NOMO-1 (cell line): ENCODE results near the gene TGM5.
"Not testable (repeated sequence)": the region's sequence is repeated elsewhere in the genome, so short reads cannot be mapped to it uniquely, and the experiment has no call there.

Experiments used
- DNase-seq, 2 experiments: peaks; one replicate each; lab custom pipeline; 2025; ENCODE audit not compliant: unreplicated experiment in 2 of 2; lab: John Stamatoyannopoulos, UW

Gene TGM5, protein sequence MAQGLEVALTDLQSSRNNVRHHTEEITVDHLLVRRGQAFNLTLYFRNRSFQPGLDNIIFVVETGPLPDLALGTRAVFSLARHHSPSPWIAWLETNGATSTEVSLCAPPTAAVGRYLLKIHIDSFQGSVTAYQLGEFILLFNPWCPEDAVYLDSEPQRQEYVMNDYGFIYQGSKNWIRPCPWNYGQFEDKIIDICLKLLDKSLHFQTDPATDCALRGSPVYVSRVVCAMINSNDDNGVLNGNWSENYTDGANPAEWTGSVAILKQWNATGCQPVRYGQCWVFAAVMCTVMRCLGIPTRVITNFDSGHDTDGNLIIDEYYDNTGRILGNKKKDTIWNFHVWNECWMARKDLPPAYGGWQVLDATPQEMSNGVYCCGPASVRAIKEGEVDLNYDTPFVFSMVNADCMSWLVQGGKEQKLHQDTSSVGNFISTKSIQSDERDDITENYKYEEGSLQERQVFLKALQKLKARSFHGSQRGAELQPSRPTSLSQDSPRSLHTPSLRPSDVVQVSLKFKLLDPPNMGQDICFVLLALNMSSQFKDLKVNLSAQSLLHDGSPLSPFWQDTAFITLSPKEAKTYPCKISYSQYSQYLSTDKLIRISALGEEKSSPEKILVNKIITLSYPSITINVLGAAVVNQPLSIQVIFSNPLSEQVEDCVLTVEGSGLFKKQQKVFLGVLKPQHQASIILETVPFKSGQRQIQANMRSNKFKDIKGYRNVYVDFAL

DNA sequence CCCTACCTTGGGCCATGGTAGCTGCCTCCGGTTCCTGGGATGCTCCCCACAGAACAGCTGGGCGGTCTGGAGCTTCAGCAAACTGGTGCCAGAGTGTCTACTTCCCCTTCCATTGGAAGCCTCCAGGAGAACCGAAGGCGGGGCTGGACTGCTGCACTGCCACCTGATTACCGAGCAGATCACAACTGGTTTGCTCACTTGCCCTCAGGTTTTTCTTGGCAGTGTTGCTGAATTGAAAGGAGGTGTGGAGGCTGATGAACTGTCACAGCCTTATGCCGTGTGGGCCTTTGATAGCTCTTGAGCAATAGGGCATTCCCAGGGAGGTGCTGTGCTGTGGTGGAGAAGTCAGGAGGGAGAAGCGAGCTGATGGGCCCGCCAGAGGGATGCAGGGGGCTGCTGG lies at the start of gene TGM5:
Gene TGM5, minus strand, starts transcription at position 95 of the 400 bp plus-strand sequence. Its CDS starts 79 bp downstream, at position 16.
- DNase-seq: no peak

DNA sequence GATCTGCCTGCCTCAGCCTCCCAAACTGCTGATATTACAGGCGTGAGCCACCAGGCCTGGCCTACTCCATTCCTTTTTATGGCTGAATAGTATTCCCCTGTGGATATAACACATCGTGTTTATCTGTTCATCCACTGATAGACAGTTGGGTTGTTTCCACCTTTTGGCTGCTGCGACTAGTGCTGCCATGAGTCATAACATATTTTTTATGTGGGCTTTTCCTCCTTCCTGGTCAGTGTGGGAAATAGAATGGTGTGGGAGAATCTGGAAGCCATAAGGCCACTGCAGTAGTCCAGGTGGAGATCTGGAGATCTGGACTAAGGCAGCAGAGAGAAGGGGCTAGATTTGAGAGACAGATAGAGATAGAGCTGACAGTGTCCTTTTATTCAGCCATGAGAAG lies 47.4 kb upstream of the TGM5 start:
- DNase-seq: no peak

DNA sequence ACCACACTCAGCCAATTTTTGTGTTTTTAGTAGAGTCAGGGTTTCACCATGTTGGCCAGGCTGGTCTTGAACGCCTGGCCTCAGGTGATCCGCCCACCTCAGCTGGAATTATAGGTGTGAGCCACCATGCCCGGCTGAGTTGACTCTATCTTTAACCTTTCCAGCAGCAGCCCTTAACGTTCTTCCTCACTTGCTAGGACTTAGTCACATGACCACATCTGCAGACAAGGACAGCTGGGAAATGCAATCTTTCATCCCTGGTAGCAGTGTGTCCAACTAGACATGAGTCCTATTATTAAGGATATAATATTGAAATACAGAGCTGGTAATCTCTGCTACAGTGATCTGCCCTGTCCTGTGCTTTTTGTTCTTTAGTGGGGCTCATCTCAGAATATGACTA lies 45.6 kb upstream of the TGM5 start:
- no peak for DNase-seq

DNA sequence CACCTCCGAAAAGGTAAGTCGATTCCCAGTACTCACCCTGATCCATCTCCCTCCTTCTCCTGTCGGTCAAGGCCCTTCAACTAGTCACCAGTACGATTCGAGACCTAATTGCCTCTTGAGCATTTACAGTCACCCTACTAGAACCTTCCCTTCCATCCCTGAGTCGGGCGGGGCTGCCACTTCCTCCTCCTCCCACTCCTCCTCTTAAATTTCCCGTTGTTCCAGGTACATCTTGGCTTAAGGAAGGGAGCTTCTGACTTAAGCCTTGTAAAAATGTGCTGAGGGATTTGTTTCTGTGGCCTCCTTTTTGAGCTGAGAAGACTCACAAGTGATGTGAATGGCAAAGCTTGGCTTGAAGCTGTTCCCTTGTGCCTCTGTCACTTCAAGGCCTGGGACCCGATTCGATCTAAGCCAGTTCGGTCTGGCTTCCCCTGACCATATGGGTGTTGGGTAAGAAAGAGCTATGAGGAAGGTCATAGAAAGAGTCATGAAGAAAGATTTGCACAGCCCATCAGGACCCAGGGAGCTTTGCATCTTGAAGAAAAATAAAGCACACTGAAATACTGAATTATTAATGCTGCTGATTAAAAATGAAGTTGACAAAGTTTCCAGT lies 35.6 kb upstream of the TGM5 start, which contains the start of gene TGM7:
Gene TGM7, minus strand, starts transcription at position 51 of the 613 bp plus-strand sequence.
- DNase-seq: no peak

DNA sequence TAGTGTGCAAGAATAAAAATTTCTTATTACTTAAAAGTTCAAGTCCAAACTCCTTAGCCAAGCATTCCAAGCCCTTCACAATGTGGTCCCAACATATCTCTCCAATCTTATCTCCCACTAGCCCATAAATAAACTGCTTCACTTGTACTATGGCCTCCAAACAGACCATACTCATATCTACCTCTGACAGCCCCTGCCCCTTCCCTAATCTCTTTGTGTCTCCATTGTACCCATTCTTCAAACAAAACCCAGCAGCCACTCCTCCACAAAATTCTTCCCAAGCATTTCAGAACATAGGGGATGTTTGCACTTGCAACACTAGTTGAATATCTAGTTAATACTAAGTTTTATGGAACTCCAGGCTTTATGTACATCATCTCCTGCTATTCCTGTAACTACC lies 33.2 kb upstream of the TGM5 start:
- no peak for DNase-seq

DNA sequence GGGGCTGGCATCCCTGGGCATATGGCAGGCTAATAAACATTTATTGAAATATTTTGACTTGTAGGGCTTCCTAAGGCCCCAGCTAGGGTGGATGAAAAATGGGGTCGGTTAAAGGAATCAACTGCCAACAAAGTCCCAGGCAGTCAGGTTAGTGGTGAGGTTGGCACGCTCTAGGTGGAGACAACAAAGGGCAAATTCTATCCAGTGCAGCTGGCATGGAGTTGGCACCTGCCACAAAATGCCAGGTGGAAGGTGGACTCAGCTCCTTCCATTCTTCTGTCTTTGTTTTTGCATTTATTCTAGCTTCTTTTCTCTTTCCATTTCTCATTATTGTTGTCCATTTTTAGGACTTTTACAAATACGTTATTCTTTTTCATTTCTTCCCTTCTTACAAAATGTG lies 32.7 kb upstream of the TGM5 start:
- no peak for DNase-seq

DNA sequence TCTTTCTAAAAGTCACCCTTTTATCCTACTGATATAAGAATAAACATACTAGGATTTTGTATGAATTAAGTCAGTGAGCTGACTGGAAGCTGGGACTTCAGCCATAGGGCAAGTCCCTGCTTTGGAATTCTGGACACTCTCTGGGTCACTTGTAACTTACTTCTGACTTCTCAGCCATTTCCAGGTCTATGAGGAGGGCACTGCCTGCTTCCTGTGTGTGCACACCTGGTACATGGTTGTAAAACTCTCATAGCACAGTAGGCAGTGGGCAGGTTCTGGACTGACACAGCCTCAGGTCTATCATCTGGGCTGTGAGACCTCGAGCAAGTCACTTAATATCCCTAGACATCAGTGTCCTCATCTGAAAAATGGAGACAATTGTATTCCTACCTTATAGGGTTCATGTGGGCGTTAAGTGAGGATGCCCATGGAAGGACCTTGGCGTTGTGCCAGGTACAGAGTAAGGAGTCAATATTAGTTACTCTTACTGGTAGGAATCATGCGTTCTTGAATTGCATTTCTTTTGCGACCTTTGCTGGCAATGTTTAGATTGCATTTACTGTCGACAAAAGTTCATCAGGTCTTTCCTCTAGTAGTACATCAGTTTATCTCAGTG lies 27.5 kb upstream of the TGM5 start:
- no peak for DNase-seq

DNA sequence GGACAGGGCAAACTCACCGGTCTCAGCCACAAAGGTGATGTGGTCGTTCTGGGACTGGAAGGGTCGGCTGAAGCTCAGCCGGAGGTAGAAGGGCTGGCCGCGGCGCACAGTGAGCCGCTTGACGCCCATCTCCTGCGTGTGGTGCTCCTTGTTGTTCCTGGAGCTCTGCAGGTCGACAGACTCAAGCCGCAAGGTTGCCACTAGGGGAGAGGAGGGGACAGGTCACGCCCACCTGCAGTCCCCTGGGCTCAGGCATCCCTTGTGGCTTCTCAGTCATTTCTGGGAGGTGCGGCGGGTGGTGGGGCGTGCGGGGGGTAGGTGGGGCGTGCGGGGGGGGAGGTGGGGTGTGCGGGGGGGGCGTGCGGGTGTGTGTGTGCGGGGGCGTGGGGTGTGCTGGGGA lies 26.7 kb upstream of the TGM5 start:
- DNase-seq: no peak

DNA sequence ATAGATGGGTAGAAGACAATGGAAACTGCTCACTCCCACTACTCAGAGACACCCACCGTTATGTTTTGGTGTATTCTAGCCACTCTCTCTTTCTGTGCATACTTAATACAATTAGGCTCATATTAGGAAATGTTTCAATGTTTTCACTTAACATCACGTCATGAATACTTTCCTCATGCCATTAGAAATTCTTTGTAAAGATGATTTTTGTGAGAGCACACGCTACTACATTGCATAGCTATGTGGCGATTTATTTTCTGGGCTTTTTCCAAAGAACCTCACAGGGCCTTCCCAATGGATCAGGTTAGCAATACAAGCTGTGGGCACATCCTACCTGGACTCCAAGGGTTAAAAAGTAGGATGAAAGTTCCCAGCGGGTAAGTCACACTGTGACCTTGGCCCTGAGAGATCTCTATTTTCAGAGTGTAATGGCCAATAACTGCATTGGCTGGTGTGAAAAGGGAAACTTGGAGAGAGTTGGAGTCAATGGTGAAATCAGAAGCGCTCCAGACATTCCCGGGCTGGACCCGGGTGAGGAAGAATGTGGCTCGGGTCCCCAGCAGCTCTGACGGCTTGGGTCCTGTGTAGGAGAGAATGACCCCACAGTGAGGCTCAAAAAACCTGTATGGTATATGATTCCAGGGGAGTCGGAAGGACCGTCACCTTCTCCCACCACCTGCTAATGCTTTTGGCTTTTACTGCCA lies 25.8 kb upstream of the TGM5 start:
- no peak for DNase-seq

DNA sequence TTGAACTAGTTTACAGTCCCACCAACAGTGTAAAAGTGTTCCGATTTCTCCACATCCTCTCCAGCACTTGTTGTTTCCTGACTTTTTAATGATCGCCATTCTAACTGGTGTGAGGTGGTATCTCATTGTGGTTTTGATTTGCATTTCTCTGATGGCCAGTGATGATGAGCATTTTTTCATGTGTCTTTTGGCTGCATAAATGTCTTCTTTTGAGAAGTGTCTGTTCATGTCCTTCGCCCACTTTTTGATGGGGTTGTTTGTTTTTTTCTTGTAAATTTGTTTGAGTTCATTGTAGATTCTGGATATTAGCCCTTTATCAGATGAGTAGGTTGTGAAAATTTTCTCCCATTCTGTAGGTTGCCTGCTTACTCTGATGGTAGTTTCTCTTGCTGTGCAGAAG lies 22.9 kb upstream of the TGM5 start:
- not testable (repeated sequence) for DNase-seq

DNA sequence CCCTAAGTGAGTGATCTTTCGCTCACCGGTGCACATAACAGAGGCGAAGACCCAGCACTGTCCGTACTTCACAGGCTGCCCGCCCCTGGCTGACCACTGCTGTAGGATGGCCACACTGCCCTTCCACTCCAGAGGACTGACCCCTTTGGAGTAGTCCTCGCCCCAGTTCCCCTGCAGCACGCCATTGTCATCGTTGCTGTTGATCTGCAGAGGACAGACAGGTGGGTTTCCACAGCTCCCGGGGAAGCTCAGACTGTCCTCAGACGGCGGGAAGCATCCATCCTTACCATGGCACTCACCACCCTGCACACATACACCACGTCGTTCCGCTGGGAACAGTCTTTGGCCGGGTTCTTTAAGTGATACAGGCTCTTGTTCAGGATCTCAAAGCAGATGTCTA lies 20.5 kb upstream of the TGM5 start:
- no peak for DNase-seq

DNA sequence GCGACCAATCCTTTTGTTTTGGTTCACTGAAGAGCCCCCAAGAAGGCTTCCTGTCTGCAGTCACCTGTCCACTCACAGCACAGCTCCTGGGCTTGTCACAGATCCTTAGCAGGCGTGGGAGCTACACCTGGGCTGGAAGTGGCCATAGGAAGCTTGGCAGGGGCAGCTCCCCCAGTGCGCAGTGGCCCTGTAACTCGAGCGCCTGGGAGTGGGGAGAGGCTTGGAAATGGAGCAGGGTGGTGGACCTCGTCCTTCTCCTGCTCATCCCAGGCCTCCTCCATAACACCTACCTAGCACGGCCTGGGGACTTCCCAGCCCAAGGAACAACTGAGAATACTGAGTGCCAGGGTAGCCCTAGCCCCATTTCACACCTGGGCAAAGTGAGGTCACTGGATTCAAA lies 19.3 kb upstream of the TGM5 start:
- no peak for DNase-seq

DNA sequence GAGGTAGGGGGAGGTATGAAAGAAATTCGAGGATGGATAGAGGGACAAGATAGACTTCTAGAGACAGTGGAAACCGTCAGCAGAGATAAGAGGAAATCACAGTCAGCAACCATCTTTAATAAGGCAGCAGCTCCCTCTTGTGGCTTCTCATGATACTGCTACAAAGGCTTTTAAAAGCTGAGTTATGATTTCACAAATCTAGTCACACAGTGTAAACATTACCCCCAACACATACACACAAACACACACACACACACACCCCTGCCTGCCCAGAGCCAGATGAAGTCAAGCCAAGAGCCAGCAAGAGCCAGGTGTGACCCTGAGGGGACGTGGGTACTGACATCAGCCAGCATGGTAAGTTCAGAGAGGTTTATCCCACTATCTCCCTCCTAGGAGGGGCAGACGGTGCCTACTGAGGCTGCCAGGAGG lies 18.9 kb upstream of the TGM5 start:
- peak; percentile 37 to 82 for DNase-seq

DNA sequence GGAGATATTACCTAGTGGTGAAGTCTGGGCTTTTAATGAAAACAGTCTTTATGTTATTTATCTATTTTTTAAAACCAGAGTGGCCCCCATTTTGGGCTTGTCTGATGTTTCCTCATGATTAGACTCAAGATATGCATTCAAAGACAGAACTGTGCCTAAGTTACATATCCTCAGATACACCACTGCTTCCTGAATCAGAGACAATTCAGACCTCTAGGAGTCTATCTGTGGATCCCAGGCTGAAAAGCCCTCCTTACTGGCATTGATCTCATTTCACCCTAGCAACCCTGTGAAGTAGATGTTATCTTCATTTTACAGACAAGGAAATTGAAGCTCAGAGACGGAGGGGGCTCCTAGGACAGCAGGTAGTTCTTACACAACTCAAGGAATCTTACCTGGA lies 16.8 kb upstream of the TGM5 start:
- no peak for DNase-seq

DNA sequence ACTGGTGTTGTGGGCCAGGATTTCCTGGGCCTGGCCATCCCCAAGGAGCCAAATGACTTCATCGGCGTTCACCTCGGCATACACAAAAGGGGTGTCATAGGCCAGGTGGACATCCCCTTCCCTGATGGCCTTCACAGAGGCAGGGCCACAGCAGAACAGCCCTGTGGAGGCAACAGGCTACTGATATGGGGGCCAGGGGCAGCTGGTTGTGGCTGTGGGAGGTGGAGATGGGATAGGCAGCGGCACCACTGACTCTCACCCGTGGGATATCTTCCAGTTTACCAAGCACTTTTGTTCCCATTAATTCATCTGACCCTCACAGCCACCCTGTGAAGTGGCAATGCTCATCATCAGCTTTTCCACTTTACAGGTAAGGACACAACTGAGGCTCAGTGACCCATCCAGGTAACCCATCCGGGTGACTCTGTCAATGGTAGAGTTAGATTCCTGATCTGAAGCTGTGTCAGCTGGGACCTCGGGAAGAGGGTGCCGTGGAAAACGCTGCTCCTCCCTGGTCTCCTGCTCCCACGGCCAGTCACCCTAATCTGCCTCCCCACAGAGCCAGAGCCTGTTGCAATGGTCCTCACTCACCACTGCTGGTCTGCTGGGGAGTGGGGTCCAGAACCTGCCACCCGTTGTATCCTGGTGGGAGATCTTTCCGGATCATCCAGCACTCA lies 15.3 kb upstream of the TGM5 start:
- DNase-seq: no peak

DNA sequence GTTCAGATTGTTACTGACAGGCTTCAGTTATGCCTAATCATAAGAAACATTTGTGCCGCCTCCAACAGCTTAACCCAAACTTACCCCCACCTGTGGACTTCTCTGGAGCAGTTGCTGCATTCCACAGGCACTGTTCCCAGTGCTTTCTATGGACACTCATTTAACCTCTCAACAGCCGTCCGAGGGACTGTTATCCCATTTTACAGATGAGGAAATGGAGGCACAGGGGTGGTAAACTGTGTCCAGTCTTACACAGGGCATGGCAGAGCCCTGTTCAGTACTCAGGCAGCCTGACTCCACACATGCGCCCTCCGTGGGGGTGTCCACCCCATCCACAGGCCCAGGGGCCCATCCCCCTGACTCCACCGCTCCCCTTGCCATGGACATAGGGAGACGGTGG lies 14.3 kb upstream of the TGM5 start:
- no peak for DNase-seq

DNA sequence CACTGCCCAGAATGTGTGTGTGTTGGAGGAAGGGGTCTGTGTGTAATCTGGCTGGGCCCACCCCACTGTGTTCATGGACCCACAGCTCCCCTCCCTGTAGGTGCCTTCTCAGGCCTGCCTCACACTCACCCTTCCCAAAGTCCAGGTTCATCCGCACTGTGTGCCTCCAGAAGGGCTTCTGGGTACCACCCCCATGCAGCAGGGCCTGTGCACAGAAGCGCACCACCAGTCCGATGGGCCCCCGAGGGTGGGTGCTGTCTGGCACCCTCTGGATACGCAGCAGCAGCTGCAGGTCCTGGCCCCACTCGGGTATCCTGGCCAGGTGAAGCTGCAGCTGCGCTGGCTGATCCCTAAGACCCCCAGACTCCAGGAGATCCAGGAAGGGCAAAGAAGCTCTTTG lies 12.8 kb upstream of the TGM5 start:
- no peak for DNase-seq

DNA sequence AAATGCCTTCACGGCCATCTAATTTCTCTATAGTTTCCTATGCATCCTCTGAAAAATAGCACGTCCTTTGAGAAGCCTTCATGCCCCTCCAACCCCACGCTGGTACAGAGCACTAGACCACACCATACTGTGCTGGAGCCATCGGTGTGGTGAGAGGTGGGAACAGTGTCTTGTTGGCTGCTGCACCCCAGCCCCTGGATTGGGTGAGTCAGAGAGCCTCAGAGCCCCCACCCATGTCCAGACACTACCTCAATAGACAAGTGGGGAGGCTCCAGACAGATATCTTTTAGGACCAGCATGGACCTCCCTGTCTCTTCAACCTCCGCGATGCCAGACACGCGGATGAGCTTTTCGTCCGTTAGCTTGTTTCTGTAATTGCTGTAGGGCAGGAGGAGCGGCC lies 12.1 kb upstream of the TGM5 start:
- DNase-seq: no peak

DNA sequence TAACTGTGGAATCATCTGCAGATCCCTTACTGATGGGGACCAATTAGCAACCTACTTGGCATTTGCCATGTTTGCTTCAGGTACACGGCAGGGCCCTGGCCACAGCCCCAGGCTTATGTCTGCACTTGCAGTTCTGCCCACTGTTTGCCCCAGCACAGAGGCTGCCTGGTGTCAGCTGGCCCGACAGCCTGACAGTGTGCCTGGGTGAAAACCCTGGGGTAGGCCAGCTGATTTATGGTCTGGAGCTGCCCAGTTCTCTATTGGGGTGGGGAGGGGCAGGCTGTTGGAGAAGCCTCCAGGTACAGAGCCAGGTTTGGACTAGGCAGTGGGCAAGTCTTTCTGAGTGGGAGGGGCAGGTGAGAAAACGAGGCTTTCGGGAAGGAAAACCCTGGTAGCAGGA lies 11.2 kb upstream of the TGM5 start:
- DNase-seq: no peak

DNA sequence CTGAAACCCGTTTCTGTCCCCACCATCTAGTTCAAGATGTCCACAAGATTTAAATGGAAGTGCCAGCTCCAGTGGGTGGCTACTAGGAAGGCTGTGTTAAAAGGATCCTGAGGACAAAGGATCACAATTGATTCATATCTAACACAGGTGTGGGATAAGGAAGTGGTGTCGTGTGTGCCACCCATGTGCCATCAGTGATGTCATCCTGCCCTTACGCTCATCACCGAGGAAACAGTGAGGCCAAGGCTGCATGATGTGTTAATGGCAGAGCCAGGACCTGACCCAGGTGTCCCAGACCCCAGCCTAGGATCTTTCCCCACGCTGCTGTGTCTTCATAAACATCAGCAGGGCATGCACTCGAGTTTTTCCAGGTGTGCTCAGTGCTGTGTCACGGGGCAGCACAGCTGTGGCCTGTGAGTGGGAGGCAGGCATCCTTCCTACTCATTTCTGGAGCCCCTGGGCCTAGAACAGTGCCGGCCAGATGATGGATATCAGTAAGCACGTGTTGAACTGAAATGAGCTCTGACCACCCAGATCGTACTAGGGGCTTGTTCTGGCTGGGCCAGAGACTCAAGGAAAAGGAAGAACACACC lies 10.6 kb upstream of the TGM5 start:
- no peak for DNase-seq
